Nephron progenitor cell (in vitro differentiated cells): Measurements from ENCODE around the gene GNAZ.
A peak's percentile ranks its signal among the peaks of the same experiment; 100 is the strongest.

ENCODE experiments used
- DNase-seq: peaks from one replicate; pipeline ENCODE4 v3.0.0; 2021
- H3K27ac Mint-ChIP-seq: 2 replicates; pipeline ENCODE4 v1.8.0; 2021; ENCODE audit warnings: mild to moderate bottlenecking, moderate library complexity, mixed read lengths
- H3K27me3 Mint-ChIP-seq: 2 replicates; pipeline ENCODE4 v1.8.0; 2021; ENCODE audit warnings: mild to moderate bottlenecking, low read depth, mixed read lengths; ENCODE audit not compliant: poor library complexity
- H3K36me3 Mint-ChIP-seq: 2 replicates; pipeline ENCODE4 v1.8.0; 2021; ENCODE audit warnings: low read depth, mixed read lengths
- H3K4me1 Mint-ChIP-seq: 2 replicates; pipeline ENCODE4 v1.8.0; 2021; ENCODE audit warnings: mixed read lengths
- H3K4me3 Mint-ChIP-seq: 2 replicates; pipeline ENCODE4 v1.8.0; 2021; ENCODE audit warnings: mild to moderate bottlenecking, moderate library complexity, mixed read lengths
- H3K9me3 Mint-ChIP-seq: 2 replicates; pipeline ENCODE4 v1.8.0; 2021; ENCODE audit warnings: mild to moderate bottlenecking, moderate library complexity, mixed read lengths
- TF ChIP-seq, protein P1 (sequence below): fragments of 200-600 bp; sonication (generic); IDR thresholded peaks from 2 replicates; pipeline ENCODE4 v1.5.0; 2021; ENCODE audit warnings: antibody characterized with exemption

The GNAZ gene

DNA sequence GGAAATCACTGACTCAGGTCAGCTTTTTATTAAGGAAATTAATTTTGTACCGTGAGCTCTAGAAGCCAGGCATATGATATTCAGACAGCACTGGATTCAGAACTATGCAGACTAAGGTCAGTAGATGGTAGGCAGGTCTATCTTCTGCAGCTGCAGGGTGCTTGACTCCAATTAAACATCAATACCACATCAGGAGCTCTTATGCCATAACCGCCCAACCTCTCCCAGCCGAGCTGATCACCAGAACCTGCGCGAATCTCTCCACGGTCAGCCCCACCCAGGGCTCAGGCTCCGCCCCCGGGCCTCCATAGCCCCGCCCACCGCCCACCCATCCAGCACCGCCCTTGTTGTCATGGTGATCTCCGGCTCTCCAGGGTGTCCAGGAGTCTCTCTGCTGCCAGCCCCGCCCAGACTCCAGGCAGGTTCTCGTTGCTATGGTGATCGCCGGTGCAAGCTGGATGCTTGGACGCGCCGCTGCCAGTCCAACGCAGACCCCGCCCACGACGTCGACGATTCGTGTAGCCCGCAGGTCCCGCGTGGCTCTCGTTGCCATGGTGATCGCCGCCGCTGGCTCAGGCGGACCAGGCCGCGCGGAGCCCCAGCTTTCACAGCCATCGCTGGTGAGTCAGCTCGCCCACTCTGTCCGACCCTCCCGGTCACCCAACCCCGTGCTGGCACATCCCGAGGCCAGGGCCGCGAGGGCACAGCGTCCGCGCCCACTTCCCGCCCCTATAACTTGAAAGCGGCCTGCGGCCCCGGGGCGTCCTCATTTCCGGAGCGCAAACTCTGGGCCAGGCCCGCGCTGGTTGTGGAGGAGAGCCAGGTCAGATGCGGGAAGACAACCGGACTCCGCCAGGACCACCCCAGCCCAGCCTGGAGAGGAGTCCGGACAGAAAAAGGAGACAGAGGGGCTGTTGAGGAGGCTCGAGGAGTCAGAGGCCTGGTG, 74.9 kb downstream of the GNAZ start, which contains the start of gene RAB36:
TSS of gene RAB36 (plus strand) at position 546 of the 946 bp plus-strand sequence. CDS start 1,140 bp downstream, outside the sequence.
- Mint-ChIP-seq H3K9me3 (no peaks in the 10 kb centered on the region), H3K4me1 (peaks cover 79% of the 10 kb centered on the region)
- DNase-seq, result peak; percentile 100

DNA sequence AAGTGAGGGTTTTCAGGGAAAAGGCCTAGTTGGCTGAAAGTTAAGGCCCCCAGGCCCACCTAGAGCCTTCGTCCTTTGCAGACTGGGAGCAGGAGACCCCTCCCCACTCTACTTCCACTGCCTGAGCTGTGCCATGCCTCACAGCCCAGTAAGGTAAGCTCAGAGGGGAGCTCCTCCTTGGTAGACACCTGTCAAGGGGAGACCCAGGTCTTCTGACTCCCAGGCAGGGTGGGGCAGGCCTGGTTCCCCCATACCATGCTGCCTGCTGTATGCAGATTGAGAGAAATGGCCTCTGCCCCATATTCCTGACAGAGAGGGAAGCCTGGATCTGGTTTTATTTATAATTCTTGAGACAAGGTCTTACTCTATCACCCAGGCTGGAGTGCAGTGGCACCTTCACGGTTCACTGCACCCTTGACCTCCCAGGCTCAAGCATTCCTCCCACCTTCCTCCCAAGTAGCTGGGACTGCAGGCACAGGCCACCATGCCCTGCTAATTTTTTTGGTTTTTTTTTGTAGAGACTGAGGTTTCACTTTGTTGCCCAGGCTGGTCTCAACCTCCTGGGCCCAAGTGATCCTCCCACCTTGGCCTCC, 75.7 kb downstream of the GNAZ start:
- peaks cover 82% of the 10 kb centered on the region for H3K4me1 Mint-ChIP-seq
- H3K4me3 Mint-ChIP-seq, result peak overlapping the region; percentile 75
- no peaks in the 10 kb centered on the region for H3K9me3 Mint-ChIP-seq
- H3K27ac Mint-ChIP-seq, result no peak overlapping the region
- TF ChIP-seq, protein P1, sequence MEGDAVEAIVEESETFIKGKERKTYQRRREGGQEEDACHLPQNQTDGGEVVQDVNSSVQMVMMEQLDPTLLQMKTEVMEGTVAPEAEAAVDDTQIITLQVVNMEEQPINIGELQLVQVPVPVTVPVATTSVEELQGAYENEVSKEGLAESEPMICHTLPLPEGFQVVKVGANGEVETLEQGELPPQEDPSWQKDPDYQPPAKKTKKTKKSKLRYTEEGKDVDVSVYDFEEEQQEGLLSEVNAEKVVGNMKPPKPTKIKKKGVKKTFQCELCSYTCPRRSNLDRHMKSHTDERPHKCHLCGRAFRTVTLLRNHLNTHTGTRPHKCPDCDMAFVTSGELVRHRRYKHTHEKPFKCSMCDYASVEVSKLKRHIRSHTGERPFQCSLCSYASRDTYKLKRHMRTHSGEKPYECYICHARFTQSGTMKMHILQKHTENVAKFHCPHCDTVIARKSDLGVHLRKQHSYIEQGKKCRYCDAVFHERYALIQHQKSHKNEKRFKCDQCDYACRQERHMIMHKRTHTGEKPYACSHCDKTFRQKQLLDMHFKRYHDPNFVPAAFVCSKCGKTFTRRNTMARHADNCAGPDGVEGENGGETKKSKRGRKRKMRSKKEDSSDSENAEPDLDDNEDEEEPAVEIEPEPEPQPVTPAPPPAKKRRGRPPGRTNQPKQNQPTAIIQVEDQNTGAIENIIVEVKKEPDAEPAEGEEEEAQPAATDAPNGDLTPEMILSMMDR, result no peak
- peak; percentile 62 for DNase-seq
- H3K27me3 Mint-ChIP-seq, result no peaks in the 10 kb centered on the region
- H3K36me3 Mint-ChIP-seq, result peaks cover 4% of the 10 kb centered on the region

More for the DNA sequence above, 74.9 kb downstream of the GNAZ start, which contains the start of gene RAB36:
- Mint-ChIP-seq H3K36me3 (peaks cover 4% of the 10 kb centered on the region), H3K27me3 (no peaks in the 10 kb centered on the region), H3K4me3 (peak within 1 kb of the TSS; percentile 75), H3K27ac (no peak within 1 kb of the TSS)
- TF ChIP-seq, protein P1, result no peak

DNA sequence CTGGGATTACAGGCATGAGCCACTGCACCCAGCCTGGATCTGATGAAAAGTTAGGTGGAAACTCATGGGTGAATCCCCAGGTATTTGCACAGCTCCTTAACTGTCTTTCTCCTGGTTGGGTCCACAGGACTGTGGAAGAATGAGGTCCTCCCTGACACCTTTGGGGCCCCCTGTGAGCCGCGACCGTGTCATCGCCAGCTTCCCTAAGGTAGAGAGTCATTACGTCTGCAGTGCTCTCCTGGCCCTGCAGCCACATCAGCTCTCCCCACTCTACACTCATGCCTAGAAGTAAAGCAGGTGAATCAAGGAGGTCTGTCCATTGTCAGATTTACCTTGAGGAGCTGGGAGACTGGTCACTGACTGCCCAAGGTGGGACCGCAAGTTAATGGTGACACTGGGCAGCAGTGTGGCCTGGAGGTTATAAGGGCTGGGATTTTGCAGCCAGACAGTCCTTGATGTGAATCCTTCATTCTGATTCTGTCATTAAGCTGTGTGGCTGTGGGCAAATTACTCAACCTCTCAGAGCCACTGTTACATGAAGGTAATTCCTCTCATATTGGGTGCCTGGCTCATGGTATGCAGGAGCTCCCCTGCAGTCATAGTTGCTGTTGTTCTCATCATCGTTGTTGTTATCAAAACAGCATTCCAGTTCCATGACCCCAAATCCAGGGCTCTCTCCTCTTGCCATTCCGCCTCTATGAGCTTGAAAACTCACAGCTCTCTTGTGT, 76.3 kb downstream of the GNAZ start:
- Mint-ChIP-seq H3K36me3 (peaks cover 4% of the 10 kb centered on the region), H3K4me1 (peaks cover 77% of the 10 kb centered on the region), H3K4me3 (peak overlapping the region; percentile 75), H3K9me3 (no peaks in the 10 kb centered on the region), H3K27ac (no peak overlapping the region), H3K27me3 (no peaks in the 10 kb centered on the region)
- TF ChIP-seq, protein P1, result no peak
- no peak for DNase-seq

DNA sequence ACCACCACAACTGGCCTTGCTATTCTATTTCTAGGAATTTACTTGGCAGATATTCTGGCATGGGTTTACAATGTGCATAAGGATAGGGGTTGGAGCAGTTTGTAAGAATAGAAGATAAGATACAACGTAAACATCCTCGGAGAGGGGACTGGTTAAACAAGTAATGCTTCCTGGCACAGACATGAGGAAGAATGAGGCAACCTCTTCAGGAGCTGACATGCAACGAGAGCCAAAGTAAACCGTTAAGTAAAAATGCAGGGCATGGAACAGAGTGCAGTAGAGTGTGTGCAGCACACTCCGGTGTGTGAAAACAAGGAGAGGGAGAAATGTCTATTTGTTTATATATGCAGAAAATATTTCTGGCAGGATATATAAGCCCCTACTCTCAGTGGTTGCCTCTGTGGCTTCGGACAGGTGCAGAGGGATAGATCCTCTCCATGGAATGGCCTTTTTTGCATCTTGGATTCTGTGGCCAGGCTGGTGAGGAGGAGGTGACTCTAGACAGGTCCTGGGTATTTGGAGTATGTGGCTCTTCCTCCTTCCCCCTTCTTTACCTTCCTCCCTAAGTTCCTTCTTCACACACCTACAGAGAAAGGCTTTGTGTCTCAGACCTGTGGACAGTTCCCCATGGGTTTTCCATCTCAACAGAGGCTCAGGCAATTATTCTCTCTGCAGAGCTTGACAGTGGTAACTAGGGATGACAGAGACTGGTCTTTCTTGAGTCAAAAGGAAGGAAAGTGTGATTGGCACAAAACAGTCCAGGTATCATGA, 77.5 kb downstream of the GNAZ start:
- H3K36me3 Mint-ChIP-seq, result peaks cover 4% of the 10 kb centered on the region
- H3K27ac Mint-ChIP-seq, result no peak overlapping the region
- H3K27me3 Mint-ChIP-seq, result no peaks in the 10 kb centered on the region
- no peak overlapping the region for H3K4me3 Mint-ChIP-seq
- peaks cover 68% of the 10 kb centered on the region for H3K4me1 Mint-ChIP-seq
- H3K9me3 Mint-ChIP-seq, result no peaks in the 10 kb centered on the region
- TF ChIP-seq, protein P1, result no peak
- no peak for DNase-seq

DNA sequence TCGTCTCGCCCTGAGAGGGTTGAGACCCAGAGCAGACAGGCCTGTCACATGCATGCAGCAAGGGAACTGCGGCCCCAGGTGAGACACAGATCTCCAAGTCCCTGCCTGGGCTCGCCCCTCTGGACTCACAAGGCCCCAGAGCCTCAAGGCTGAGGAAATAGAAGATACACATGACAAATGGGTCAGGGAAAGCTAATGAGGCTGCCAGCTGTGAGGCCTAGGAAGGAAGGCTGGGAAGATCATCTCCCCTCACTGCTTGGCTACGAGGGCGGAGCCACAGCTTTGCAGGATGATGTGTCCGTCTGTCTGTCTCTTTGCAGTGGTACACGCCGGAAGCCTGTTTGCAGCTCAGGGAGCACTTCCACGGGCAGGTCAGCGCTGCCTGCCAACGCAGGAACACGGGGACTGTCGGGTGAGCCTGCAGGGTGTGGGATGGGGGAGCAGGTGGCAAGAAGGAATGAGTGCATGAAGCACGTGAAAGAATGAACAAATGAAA, 79.5 kb downstream of the GNAZ start:
- Mint-ChIP-seq H3K4me3 (no peak overlapping the region), H3K36me3 (peaks cover 4% of the 10 kb centered on the region), H3K4me1 (peaks cover 66% of the 10 kb centered on the region), H3K27me3 (no peaks in the 10 kb centered on the region), H3K27ac (no peak overlapping the region), H3K9me3 (no peaks in the 10 kb centered on the region)
- TF ChIP-seq, protein P1, result no peak
- DNase-seq, result no peak
